NK-92 treated with Interleukin-12 subunit alpha and Interleukin-12 subunit beta, amount 100 ng/mL, for 24 hours (cell line): ENCODE data around the gene EPS15.
A peak's percentile ranks its signal among the peaks of the same experiment; 100 is the strongest.
"Not testable (repeated sequence)": the region's sequence is repeated elsewhere in the genome, so short reads cannot be mapped to it uniquely, and the experiment has no call there.

Source experiments
- DNase-seq: peaks from one replicate; lab custom pipeline; 2025; lab: John Stamatoyannopoulos, UW

Gene EPS15

DNA sequence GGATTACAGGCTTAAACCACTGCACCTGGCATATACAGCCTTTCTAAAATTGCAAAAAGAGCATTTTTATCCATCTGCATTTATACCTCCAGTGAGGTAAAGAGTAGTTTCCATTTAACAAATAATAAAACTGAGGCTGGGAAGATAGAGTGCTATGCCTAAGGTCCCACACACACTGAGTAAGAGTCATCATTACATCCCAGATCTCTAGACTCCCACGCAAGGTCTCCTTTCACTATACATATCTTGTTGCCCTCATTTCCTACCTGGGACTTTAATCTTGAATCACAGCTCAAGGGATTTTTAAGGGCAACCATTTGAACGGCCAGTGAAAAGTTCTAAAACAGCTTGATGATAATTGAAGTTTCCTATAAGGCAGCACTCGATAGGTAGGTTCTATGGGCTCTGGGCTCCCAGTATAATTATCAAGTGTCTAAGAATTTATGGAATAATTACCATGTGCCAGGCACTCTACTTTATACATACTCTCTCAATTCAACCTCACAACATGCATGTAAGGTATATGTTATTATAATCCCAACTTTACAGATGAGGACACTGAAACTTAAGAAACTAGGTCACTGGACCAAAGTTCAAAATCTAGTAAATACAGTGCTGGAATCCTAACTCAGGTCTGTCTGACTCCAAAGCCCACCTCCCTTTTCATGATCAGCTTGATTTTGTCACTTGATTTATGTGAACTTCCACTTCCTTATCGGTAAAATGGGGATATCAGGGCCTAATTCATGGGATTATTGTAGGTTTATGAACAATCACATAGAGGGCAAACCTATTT is 23.3 kb upstream of the EPS15 start:
- no peak for DNase-seq

DNA sequence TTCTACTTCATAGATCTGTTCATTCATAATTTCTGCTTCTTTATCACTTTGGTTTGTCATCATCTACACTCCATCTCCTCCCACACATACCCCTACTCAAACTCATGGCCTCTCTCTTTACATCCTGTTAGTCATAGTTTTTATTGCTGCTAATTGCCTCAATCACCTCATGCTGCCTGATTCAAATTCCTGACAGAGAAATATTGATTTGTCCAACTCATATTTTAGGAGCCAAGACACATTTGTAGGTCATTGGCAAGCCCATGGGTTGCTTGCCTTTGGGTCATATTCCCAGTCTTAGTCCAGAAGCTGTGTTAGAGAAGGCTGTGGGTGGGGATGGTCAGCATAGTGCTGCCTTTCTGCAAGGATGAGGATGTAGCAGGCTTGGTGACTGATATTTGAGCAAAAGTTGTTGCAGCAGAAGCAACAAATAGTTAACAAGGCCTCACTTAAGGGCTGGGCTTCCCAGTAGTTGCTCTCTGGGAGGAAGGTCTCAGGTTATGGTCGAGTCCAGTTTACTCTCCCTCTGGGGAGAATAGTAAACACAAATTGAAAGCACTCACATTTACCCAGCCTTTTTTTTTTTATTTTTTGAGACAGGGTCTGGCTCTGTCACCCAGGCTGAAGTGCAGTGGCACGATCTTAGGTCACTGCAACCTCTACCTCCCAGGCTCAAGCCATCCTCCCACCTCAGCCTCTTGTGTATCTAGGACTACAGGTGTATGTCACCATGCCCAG is 22.4 kb upstream of the EPS15 start:
- no peak for DNase-seq

DNA sequence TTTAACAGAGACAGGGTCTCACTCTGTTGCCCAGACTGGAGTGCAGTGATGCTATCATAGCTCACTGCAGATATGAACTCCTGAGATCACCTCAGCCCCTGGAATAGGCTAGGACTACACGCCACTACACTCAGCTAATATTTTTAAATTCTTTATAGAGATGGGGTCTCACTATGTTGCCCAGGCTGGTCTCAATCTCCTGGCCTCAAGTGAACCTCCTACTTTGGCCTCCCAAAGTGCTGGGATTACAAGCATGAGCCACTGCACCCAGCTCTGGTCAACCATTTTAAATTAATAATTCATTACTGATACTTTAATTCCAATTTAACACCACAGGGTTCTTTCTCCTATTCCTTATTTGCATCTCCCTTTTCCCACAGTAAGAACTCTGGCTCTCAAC is 18.5 kb upstream of the EPS15 start:
- no peak for DNase-seq

DNA sequence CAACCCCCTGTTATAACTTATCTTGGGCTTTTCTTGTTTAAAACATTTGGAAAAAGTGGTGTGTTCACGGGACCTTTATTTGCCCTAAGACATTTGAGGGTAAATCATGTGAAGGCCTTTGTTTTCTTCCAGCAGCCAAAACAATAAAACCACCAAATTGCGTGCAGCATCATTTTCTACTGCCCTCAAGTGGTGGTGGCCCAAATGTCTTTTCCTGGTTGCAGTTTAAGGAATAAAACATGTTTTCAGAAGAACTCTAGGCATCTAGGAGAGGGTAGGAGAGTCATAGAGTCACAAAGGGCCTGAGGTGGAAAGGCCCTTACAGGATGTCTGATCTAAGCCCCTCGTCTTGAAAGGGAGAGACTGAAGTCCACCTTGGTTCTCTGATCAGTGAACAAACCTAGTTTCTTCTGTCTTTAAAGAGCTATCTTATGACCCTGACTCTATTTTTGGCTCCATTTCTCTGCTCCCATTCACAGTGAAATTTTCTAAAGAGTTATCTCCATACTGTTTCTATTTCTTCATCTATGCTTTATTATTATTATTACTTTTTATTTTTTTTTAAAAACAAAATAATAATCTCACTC is 16.0 kb upstream of the EPS15 start:
- peak; percentile 15 for DNase-seq

DNA sequence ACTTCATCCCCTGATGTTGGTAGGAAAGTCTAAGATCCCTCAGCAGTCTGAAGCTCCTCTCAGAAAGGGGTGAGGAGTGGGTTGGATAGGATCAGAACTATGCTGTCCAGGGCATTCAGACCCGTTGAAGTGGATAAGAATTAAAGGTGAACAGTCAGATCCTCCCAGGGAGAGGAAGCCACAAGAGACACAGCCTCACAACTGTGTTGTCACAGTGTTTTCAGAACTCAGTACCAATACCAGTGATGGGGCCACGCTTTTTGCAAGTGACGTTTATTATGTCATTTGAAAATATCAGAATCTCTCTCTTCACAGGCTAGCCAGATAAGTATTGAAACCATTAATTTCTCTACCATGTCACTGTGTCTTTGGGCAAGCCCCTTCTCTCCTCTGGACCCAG is 15.4 kb upstream of the EPS15 start:
- no peak for DNase-seq

DNA sequence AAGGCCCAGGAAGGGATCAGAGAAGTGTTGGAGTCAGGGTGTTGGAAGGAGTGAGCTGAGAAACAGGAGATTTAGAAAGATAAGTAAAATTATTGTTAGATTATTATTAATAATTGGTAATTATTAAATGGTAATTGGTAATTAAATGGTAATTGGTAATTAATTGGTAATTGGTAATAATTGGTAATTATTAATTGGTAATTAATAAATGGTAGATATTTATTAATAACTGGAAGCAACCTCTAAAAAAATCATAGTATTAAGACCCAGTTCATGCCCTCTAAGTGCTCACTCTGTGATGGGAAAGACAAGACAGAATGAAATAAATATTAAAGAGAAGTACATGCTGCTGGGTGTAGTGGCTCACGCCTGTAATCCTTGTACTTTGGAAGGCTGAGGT is 13.8 kb upstream of the EPS15 start:
- no peak for DNase-seq

DNA sequence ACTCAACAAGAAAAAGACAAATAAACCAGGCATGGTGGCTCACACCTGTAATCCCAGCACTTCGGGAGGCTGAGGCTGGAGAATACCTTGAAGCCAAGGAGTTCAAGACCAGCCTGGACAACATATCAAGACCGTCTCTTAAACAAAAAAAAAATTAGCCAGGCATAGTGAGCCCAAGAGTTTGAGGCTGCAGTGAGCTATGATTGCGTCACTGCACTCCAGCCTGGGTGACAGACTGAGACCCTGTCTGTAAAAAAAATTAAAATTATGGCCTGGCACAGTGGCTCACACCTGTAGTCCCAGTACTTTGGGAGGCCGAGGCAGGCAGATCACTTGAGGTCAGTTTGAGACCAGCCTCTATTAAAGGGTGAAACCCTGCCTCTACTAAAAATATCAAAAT is 11.4 kb upstream of the EPS15 start:
- DNase-seq: not testable (repeated sequence)

DNA sequence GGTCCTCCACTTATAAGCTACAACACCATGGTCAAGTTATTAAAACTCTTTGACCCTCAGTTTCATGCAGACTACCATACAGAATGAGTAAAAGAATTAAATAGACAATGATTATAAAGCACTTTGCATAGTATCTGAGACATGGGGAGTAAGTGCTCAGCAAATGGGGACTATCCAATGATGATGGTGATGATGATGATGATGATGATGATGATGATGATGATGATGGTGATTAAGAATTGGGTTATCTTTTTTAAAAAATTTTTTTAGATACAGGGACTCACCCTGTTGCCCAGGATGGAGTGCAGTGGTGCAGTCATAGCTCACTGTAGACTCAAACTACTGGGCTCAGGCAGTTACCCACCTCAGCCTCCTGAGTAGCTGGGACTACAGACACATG is 8.1 kb upstream of the EPS15 start:
- DNase-seq: no peak

DNA sequence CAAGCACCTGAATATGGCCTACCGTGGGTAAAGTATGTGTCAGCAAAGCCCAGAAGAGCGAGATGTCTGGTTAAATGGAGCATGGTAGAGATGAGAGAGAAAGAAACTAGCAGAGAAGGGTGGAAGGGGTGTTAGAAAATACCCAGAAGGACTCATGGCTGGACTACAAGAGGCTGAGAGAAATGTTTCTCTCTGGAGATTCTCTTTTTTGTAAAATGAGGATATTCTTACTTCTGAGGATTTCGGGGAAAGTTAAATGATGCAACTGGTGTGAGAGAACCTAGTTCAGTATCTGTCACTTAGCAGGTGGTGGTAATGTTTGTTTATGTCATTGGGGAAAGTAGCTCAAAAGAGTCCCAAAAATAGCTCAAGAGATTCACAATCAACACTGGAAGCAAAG is 7.2 kb upstream of the EPS15 start:
- DNase-seq: no peak

DNA sequence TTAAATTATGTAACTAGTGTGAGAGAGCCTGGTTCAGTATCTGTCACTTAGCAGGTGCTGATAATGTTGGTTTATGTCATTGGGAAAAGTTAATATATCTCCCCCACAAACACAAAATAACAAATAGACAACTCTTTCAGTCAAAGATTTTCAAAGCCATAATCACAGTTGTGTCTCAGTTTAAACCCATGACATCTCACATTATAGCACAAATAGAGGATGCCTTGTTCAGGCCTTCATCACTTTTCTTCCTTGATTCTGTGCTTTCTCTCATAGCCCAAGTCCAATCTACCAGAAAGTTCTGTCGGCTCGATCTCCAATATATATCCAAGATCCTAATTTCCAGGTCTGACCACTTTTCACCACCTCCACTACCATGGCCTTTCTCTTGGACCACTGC is 6.2 kb upstream of the EPS15 start:
- no peak for DNase-seq

DNA sequence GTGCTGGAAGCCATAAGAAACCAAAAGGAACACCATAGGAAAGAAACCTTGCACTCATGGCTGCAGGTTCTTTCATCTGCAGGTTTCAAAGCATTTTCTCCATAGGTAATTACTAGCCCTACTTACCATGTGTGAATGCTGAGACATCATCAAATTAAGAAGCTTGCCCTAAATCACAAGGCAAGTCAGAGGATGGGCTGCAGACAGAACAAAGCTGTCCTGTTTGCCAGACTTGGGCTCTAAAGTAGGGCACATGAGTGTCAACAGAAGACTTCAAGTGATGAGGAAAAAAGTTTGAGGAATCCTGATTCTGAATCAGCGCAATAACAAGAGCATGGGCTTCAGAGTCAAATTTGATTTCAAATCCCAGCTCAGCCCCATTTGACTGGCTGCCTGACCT is 5.8 kb upstream of the EPS15 start:
- no peak for DNase-seq

DNA sequence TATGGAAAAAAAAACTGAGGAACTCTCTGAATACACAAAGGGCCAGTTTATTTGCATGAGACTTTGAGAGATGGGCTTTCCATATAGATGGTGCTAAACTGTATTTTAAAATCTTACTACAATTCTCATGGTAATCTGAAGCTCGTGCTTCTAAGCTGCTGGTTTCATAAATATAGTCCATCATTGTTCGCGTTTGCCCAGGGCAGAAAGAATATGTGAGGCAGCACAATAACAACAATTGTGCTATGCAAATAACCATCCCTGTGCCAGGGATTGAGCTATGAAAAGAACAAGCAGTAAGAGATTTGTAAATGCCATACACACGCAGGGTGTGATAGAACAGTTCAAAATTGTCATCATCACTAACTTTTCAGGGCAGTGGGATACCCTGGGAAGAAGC is 4.9 kb upstream of the EPS15 start:
- no peak for DNase-seq

DNA sequence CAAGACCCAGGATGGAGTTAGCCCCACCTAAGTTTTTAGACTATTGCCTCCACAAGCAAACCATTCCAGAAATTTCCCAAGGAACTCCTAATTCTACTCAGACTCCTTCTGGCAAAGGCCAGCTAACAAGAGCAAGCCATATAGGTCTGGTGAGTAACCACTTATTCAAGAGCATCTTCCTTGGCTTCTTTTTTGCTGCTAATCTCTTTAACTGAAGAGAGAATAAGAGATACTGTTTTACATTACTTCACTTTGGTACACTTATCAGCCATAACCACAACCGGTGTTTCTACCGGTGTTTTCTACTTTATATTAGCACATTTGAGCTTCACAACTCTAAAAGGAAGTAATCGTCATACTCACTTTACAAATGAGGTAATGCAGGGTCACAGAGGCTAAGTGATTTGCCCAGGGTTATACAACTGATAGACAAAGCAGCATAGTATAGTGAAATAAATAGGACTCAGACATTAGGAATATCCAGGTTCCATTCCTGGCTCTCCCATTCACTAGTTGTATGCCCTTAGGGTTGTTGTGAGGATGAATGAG is 1.7 kb upstream of the EPS15 start:
- DNase-seq: no peak

DNA sequence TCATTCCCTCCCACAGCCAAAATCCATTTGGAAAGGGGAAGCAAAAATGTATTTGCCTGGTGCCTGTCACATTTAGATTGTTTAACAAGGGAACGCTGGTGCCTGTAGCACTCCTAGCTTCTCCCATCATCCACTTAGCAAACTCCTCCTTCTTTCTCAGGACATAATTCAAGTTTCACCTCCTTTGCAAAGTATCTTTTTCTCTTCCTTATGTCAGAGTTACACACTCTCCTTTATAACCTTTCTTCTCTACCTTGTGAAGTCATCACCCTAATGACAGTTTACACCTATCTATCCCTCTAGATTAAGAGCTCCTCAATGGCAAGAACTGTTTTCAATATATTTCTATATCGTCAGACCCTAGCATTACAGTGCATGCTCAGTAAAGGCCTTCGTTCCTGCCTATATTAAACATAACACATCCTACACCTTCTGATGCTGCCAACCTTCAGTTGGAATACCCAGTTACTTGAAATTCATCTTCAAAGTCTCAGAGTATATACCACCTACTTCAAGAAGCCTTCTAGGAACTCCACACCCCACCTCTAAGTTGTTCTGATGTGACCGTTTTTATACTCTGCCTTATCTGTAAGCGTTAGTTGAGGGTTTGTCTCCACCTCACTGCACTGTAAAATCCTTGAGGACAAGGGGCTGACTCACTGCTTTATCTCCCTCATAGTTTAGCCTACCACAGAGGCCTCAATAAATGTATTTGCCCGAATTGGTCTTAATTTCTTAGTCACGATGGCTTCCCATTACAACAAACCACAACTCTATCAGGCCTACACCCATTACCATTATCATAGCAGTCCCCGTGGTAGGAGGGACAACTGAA is 1.0 kb upstream of the EPS15 start:
- no peak for DNase-seq

DNA sequence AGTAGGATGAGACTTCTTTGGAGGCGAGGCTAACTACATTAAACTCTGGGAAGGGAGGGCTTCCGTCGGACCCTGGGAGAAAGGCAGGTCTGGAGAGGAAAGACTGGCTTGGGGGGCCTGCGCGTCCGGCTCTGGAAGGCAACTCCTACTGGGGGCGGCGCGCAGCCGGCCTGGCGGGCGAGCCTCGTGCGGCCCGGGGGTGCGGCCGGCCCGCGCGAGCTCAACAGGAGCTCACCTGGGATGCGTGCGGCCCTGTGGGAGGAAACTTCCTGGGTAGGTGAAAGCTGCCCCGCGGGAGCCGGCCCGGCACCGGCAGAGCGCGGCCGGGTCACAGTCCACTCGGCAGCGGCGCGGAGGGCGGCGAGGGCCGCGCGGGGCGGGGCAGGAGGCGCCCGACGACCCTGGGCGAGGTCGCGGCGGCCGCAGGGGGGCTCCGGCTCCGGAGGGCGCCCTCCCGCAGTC is 449 bp downstream of the EPS15 start:
- DNase-seq: peak; percentile 71

DNA sequence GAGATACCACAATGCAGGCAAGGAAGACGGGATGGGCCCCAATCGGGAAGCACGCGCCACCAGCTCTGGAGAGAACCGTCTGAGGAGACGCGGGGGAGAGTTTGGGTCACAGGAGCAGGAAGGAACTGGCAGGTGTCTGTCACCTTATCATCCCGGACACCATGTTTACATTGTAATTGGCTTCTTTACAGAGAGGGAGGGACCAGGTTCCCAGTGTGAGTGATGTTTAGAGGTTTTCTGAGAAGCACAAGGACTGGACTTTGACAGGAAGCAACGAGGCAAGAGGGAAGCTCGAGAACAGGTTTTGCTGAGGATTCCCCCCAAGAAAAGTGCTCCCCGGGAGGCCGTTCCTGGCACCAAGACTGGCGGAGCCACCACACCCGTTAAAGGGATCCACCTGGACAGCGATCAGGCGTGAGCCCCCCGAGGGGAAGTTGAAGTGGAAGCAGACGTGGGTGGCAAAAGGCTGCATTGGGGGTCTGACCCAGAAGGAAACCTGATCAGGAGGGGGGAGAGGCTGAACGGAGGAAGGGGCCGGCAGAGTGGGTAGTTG is 957 bp downstream of the EPS15 start:
- DNase-seq: peak; percentile 38

DNA sequence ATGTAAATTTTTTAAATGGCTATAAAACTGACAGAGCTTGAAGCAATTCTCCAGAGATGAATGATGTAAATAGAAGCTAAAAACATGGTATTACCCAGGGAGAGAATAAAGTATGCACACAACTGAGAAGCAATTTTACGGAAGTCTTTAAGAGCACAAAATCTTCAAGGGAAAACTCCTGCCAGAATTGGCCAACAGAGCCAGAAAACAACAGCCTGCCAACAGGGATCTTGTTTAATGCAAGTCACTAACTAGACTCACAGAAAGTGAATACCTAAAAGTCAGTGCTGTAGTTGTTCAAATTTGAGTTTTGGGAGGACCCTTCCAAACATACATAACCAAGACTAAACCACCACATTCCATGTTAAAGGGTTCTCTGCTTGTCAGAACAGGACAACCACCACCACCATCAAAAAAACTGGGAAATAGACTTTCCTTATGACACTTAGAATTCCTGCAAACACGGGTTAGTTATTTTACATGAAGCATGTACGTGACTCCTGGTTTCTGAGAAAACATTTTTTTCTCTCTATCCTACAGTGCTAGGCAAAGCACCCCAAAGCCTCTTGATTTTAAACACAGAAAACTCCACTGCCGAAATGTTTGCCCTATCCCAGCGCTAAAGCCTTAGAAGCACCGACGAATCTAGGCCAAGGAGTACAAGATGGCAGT is 1.6 kb downstream of the EPS15 start:
- DNase-seq: no peak

DNA sequence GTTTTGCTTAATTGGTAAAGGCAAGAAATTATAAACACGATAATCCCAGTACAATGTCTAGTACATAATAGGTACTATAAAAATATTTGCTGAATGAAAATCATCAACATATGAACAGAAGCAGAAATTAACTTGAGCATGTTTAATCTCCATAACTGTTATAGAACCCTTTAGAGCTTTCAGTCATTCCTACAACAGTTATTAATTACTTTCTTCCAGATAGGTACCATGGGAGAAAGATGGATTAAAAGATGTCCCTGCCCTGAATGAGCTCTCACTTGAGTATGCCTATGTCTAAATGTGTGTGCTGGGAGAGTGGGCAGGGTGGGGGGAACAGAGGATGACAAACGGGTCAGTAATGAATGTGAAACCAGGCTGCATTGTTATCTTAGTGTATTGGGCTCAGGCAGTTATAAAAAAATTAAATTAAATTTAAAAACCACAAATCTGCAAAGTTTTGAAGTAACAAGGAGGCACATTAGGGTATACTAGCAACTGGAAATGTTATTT is 2.4 kb downstream of the EPS15 start:
- no peak for DNase-seq

DNA sequence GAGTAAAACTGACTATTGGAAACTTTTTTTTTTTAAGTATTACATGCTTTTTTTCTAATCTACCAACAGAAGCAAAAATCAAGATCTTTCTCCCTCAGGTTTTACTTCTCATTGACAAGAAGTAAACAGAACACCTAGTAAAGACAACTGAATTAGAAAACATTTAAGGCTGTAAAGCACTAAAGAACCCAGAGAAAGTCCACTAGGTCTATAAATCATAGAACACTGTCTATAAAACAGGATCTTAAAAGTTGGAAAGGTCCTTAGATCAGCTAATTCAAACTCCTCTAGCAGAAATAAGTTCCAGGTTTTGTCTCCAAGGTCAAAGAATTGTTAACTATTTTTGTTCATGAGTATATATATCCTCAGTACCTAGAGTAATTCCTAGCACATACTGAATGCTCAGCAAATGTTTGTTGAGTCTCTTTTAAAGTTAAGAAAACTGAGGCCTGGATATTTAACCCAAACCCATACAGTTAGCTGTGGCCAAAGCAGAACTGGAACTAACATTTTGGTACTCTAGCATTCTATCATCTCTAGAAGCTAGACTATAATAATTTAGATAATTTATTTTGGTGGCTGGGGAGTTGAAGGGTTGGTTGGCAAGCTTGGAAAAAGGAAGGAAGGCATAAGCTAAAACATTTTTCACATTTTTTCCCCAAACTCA is 3.0 kb downstream of the EPS15 start:
- DNase-seq: no peak

DNA sequence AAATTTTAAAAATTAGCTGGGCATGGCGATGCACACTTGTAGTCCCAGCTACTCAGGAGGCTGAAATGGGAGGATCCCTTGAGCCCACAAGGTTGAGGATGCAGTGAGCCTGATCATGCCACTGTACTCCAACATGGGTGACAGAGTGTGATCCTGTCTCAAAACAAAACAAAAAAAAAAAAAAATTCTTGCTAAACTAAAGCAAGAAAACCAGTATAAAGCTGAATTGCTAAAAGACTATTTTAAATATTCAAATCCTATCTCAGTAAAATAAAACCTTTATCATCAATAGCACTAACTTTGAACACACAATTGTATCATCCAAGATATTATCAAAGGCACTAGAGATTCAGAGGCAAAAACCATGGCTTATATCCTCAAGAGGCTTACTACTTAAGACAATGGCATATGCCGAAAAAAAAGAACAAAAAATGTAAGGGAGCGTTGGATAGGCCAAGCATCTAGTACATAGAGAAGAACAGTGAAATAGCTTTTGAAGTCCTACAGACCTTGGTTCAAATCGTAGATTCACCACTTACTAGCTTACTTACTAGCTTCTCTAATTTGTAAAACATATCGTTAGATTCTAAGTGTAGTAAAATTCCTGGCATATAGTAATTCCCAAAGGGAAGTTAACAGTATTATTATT is 3.6 kb downstream of the EPS15 start:
- no peak for DNase-seq
